ENCODE measurements around the gene STIM1.
"Not testable (repeated sequence)": the region's sequence is repeated elsewhere in the genome, so short reads cannot be mapped to it uniquely, and the experiment has no call there.

STIM1 gene

DNA sequence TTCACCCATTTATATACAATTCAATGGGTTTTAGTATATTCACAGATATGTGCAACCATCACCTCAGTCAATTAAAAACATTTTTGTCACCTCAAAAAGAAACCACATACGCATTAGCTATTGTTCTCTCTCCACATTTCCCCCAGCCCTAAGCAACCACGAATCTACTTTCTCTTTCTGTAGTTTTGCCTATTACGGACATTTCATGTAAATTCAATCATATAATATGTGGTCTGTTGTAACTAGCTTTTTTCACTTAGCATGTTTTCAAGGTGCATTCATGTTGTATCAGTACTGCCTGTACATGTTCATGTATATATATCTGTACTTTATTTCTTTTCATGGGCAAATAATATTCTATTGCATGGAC is 134.4 kb downstream of the STIM1 start:
- DNase-seq: no peak

DNA sequence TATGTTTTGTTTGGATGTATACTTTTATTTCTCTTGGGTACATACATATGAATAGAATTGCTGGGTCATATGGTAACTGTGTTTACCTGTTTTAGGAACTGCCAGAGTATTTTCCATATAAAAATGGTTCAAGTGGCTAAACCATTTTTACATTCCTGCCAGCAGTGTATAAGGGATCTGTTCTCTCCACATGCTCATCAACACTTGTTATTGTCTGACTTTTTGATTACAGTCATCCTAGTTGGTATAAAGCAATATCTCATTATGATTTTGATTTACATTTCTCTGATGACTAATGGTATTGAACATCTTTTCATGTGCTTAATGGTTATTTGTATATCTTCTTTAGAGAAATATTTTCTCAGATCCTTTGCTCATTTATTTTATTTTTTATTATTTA is 134.9 kb downstream of the STIM1 start:
- DNase-seq: no peak

DNA sequence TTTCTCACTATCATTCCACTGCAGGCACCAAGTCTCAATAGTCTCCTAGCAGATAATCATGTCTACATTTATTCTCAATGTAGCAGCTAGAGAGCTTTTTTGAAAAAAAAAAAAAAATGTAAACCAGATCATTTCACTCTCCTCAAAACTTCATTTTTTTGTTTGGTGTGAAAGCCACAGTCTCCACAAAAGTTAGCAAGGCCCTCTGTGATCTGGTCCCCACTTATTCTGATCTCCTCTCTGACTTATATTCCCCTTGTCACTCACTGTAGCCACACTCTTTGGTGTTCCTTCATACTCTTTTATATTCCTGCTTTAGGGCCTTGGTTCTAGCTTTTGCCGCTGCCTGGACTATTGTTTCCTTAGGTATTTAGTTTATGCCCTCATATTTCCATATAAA is 137.5 kb downstream of the STIM1 start:
- no peak for DNase-seq

DNA sequence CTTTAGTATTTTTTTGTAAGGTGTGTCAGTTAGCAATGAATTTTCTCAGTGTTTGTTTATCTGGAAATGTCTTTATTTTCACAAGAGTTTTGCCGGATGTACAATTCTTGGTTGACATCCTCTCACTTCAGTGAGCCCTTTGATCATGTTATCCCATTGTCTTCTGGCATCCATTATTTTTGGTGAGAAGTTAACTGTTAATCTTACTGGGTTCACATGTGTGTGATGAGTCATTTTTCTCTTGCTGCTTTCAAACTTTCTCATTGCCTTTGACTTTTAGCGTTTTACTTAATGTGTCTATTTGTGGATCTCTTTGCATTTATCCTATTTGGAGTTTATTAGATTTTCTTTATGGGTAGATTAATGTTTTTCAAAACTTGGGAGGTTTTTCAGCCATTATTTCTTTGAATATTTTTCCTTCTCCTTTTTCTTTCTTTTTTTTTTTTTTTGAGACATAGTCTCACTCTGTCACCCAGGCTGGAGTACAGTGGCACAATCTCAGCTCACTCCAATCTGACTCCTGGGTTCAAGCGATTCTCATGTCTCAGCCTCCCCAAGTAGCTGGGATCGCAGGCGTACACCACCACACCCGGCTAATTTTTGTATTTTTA is 138.7 kb downstream of the STIM1 start:
- no peak for DNase-seq

- no peak for DNase-seq
Observed at GRCh38 chr11:3995307-3995706, 139.8 kb downstream of the STIM1 start.

GRCh38 chr11:3995949-3996554 is 140.6 kb downstream of the STIM1 start:
- DNase-seq: no peak

DNA sequence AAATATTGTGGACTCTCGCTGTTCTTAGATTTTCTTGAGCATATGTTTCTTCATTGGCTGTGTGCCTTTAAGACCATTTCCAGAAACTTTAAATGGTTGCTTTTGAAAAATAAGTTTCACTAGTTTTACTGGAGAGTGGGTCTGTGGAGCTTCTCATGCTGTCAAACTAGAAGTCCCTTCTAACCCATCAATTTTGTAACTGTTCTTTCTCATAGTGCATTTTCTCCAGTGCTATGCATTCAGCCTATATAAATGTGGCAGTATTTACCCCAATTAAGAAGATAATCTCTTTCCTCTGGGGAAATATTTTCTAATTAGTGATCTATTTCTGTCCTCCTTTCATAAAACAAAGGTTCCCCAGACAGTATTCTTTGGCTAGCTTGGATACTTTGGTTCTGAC is 141.2 kb downstream of the STIM1 start:
- DNase-seq: no peak

DNA sequence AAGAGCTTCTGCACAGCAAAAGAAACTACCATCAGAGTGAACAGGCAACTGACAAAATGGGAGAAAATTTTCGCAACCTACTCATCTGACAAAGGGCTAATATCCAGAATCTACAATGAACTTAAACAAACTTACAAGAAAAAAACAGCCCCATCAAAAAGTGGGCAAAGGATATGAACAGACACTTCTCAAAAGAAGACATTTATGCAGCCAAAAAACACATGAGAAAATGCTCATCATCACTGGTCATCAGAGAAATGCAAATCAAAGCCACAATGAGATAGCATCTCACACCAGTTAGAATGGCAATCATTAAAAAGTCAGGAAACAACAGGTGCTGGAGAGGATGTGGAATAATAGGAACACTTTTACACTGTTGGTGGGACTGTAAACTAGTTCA is 149.3 kb downstream of the STIM1 start:
- not testable (repeated sequence) for DNase-seq

DNA sequence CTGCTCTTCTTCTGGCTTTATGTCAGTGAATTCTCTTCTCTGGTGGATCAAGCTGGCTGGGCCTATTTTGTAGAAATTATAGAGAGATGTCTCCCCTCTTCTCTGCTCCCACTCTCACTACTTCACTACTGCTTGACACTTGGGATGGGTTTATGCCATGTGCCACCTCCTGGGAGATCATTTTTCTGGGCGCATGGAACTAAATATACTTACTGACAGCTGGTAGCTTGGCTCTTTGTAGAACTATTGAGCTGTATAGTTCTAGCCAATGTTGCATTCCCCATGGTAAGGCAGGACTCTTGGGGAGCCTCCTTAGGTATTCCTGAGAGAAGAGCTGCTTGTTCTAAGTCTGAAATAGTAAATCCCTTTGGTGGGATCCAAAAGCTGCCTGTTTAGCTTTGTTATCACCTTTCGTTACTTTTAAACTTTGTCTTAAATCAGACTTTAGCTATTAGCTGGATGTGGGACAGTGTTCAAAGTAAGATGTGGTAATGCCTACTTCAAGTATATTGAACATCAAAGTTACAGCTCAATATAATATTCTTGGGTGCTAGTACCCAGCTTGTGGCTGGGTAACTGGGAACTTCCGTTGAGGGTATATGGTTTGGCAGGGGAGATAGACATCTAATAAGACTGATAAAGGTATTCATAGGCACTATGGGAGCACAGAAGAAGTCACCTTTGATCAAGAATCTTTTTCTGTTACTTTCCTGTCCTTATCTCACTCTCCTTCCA is 151.6 kb downstream of the STIM1 start:
- DNase-seq: no peak

GRCh38 chr11:4008116-4008515 is 152.7 kb downstream of the STIM1 start:
- DNase-seq: no peak

DNA sequence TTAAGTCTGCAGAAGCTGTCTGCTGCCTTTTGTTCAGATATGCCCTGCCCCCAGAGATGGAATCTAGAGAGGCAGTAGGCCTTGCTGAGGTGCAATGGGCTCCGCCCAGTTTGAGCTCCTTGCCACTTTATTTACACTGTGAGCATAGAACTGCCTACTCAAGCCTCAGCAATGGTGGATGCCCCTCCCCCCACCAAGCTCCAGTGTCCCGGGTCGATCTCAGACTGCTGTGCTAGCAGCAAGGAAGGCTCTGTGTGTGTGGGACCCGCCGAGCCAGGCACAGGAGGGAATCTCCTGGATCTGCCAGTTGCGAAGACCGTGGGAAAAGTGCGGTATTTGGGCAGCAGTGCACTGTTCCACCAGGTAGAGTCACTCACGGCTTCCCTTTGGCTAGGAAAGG is 161.1 kb downstream of the STIM1 start:
- DNase-seq: not testable (repeated sequence)

- DNase-seq: no peak
Observed at GRCh38 chr11:4017129-4017528, 161.7 kb downstream of the STIM1 start.

DNA sequence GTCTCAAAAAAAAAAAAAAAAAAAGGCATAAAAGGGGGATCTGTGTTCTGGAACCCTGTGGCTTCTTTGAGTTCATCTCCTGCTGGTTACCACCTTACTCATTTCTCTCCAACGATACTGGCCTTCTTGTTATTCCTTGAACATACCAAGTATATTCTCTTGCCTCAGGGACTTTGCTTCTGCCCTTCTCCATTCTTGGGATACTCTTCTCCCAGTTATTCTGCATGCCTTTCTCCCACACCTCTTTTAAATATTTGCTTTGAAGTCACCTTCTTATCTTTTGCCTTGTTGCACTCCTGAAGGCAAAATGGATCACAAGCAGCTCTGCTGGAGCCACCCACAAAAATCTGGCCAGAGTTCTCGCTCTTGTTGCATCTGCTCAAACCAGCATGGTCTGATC is 163.2 kb downstream of the STIM1 start:
- DNase-seq: no peak

- no peak for DNase-seq
Observed at GRCh38 chr11:4019891-4020290, 164.4 kb downstream of the STIM1 start.

- DNase-seq: no peak
Observed at GRCh38 chr11:4022669-4023068, 167.2 kb downstream of the STIM1 start.

DNA sequence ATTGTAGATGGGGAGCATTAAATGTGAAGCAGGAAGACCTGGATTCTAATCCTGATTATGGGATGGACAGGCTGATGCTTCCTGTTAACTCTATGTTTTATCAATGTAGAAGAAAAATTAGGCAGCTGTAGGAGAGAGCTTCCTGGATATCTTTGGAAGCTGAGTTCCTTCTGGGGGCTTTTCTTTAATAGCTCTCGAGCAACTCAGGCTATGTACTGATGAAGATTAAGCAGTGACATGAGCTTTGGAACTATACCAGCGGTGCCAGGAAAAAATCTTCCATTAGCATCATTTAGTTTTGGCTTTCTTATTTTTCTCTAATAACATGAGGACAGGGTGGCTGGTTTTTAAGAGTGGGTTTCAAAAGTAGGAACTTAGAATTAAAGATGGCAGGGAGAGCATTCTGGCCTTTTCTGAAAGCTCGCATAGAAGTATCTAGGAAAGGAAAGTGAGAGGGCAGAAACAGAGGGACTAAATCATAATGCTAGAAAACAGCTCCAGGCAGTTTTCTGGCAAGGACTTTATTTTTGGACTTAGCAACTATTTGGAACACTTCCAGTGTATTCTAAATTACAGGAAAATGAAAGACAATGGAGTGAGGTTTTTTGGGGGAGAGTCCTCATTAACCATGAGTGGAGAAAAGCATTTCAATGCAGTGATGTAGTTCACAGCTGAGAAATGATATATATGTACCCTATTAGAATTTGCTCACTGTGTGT is 169.9 kb downstream of the STIM1 start:
- no peak for DNase-seq

GRCh38 chr11:4025967-4026324 is 170.5 kb downstream of the STIM1 start:
- no peak for DNase-seq

- DNase-seq: no peak
Observed at GRCh38 chr11:4026389-4026788, 170.9 kb downstream of the STIM1 start.

- no peak for DNase-seq
Observed at GRCh38 chr11:4027746-4028145, 172.3 kb downstream of the STIM1 start.

DNA sequence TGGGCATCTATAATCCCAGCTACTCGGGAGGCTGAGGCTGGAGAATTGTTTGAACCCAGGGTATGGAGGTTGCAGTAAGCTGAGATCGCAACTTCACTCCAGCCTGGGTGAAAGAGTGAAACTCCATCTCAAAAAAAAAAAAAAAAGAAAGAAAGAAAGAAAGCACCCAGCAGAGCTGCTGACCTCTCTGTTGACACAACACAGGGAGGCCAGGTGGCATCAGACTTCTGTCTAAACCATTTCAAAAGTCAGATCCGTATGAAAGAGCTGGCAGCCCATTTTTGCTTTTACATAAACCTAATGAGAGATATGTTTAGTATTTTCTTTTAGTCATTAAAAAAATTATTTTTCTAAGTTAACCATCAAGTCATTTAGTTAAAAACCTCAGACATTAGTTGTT is 174.7 kb downstream of the STIM1 start:
- no peak for DNase-seq

DNA sequence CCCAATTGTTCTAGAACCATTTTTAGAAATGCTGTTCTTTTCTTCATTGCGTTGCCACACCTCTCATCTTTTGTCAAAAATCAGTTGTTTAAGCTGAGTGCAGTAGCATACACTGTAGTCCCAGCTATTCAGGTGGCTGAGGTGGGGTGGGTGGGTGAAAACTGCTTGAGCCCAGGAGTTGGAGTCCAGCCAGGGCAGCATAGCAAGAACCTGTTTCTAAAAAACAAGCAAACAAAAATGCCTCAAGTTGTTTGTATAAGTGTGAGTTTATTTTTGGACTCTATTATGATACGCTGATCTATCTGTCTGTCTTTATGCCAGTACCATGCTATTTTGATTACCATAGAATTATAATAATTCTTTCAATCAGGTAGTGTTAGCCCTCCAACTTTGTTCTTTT is 176.6 kb downstream of the STIM1 start:
- DNase-seq: no peak

DNA sequence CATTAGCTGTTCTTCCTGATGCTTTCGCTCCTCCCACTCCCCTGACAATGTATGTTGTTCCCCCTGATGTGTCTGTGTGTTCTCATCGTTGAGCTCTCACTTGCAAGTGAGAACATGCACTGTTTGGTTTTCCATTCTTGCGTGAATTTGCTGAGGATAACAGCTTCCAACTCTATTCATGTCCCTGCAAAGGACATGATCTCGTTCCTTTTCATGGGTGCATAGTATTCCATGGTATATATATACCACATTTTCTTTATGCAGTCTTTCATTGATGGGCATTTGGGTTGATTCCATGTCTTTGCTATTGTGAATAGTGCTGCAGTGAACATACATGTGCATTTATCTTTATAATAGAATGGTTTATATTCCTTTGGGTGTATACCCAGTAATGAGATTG is 180.5 kb downstream of the STIM1 start:
- no peak for DNase-seq

DNA sequence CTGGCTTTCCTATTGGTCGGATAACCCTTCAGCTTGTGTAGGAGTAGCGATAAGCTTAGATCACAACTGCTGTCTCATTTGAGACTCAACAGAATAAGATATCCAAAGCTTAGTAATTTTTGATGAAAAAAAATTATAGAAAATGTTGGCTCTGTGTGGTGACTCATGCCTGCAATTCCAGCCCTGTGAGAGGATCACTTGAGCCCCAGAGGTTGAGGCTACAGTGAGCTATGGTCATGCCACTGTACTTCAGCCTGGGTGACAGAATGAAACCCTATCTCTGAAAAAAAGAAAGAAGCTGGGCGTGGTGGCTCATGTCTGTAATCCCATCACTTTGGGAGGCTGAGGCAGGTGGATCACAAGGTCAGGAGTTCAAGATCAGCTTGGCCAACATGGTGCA is 183.5 kb downstream of the STIM1 start:
- no peak for DNase-seq

- no peak for DNase-seq
Observed at GRCh38 chr11:4040461-4040860, 185.0 kb downstream of the STIM1 start.
